T-cell (primary cell): Measurements from ENCODE around the gene MCF2L. TPM values are rescaled to one million over a fixed set of nuclear protein-coding genes. Genes with fewer than 3 reads are reported as not detected.

Experiments
- ATAC-seq, 4 experiments: fragments of 200-7000 bp in 3 of 4; fragments of 150-1000 bp in 1 of 4; cut with Tn5 transposase; replicated peaks in 1 of 4; 1 replicate in 3 of 4; 2 replicates in 1 of 4; pipeline ENCODE4 v1.10.0; 2021; ENCODE audit warnings: moderate library complexity in 3 of 4, mild to moderate bottlenecking in 2 of 4, moderate number of reproducible peaks in 1 of 4
- CTCF ChIA-PET, 2 donors: fragments of 300-600 bp; sonication (Branson Sonifier 250); formaldehyde crosslinking; loops; one replicate each; lab custom pipeline; 2022; ENCODE audit warnings: antibody characterized with exemption in 2 of 2; lab: Charles Lee
- POLR2A ChIA-PET, 2 donors: fragments of 300-600 bp; sonication (Branson Sonifier 250); formaldehyde crosslinking; loops; one replicate each; lab custom pipeline; 2022; ENCODE audit warnings: antibody characterized with exemption in 2 of 2; lab: Charles Lee
- DNase-seq, 35 experiments: peaks; one replicate each; pipeline versions ENCODE4 v3.0.0 to v3.0.0-alpha.2; 2013 to 2023
- H3K27ac ChIP-seq: one replicate; pipeline ENCODE4 v1.5.1; 2013; ENCODE audit warnings: low read length
- H3K27me3 ChIP-seq, 2 experiments: replicated peaks in 1 of 2; 1 replicate in 1 of 2; 2 replicates in 1 of 2; pipeline versions ENCODE4 v1.6.1 to v1.7.0; 2013; ENCODE audit warnings: low read length in 1 of 2, mixed read lengths in 1 of 2; ENCODE audit not compliant: control insufficient read depth in 2 of 2, insufficient read depth in 2 of 2; ENCODE audit errors: extremely low read depth in 1 of 2
- H3K36me3 ChIP-seq, 2 donors: 1 replicate in 1 of 2; 2 replicates in 1 of 2; pipeline versions ENCODE4 v1.6.1 to v1.7.0; 2013; ENCODE audit warnings: low read length in 1 of 2; ENCODE audit not compliant: control insufficient read depth in 2 of 2, insufficient read depth in 1 of 2; ENCODE audit errors: extremely low read depth in 1 of 2
- H3K4me1 ChIP-seq, 2 experiments: 1 replicate in 1 of 2; 2 replicates in 1 of 2; pipeline versions ENCODE4 v1.6.1 to v1.7.0; 2013; ENCODE audit warnings: low read length in 2 of 2, mixed read lengths in 1 of 2; ENCODE audit not compliant: insufficient read depth in 2 of 2, control insufficient read depth in 1 of 2; ENCODE audit errors: extremely low read depth in 1 of 2
- H3K4me3 ChIP-seq, 2 donors: 1 replicate in 1 of 2; 2 replicates in 1 of 2; pipeline versions ENCODE4 v1.5.1 to v1.7.0; 2013; ENCODE audit warnings: mild to moderate bottlenecking in 2 of 2, low read length in 1 of 2, moderate library complexity in 1 of 2; ENCODE audit not compliant: control insufficient read depth in 1 of 2; ENCODE audit errors: extremely low read depth in 1 of 2
- H3K9me3 ChIP-seq: 2 replicates; pipeline ENCODE4 v1.7.0; 2013
- H3K27ac Mint-ChIP-seq, 2 donors: one replicate each; pipeline ENCODE4 v1.8.0; 2020 to 2021; ENCODE audit warnings: mild to moderate bottlenecking in 2 of 2, mixed read lengths in 2 of 2
- H3K27me3 Mint-ChIP-seq, 2 donors: one replicate each; pipeline ENCODE4 v1.8.0; 2021 to 2022; ENCODE audit warnings: mixed read lengths in 2 of 2
- H3K36me3 Mint-ChIP-seq: one replicate; pipeline ENCODE4 v1.8.0; 2021; ENCODE audit warnings: mixed read lengths
- H3K4me1 Mint-ChIP-seq, 3 donors: one replicate each; pipeline ENCODE4 v1.8.0; 2020 to 2022; ENCODE audit warnings: mixed read lengths in 3 of 3, mild to moderate bottlenecking in 1 of 3
- H3K4me3 Mint-ChIP-seq, 3 donors: one replicate each; pipeline ENCODE4 v1.8.0; 2020 to 2022; ENCODE audit warnings: mild to moderate bottlenecking in 3 of 3, mixed read lengths in 3 of 3, moderate library complexity in 3 of 3
- H3K9me3 Mint-ChIP-seq, 3 donors: one replicate each; pipeline ENCODE4 v1.8.0; 2020 to 2022; ENCODE audit warnings: mixed read lengths in 3 of 3
- WGBS: methylation state at CpG from one replicate; pipeline ENCODE4 v1.1.5; 2013; ENCODE audit warnings: missing lambda C conversion rate; ENCODE audit not compliant: insufficient coverage; 5-methylcytosine and 5-hydroxymethylcytosine counted together
- total RNA-seq, 35 experiments: library from RNA in 6 of 35; stranded (reverse) in 6 of 35; fragments of 120-200 nt in 1 of 35; gene quantifications; one replicate each; pipeline versions ENCODE4 v1.2.1 to v1.2.4 and lab custom pipeline; 2013 to 2026

Gene MCF2L
- total RNA-seq, 5 donors from 2014 or later (not counting 1 experiment from before 2014, with no cell fraction given): 18.2 to 30.0 (median 24.7) TPM

GRCh38 chr13:112971288-112971643 is 2.3 kb downstream of the MCF2L start:
- CTCF ChIA-PET: no interaction called here
- Histone ChIP-seq H3K4me3 (no peak overlapping the region), H3K27ac (no peak overlapping the region), H3K4me1 (peaks cover 9 to 25% of the 10 kb centered on the region in 2 experiments), H3K9me3 (no peaks in the 10 kb centered on the region), H3K27me3 (peaks cover 0 to 8% of the 10 kb centered on the region in 2 experiments), H3K36me3 (peaks cover 0 to 2% of the 10 kb centered on the region in 2 donors)
- ATAC-seq: no peak
- WGBS: 94% methylated on average over 6 of the region's 6 CpGs
- H3K4me1 Mint-ChIP-seq: peaks cover 29 to 39% (median 36%) of the 10 kb centered on the region in 3 donors
- POLR2A ChIA-PET: interaction anchor here in 1 of 2 donors (0.6 kb wide), 1 partner anchor 226 kb away, joined by 3 read pairs; no protein-coding TSS in a partner anchor
- H3K36me3 Mint-ChIP-seq: peaks cover 4% of the 10 kb centered on the region
- no peaks in the 10 kb centered on the region for H3K9me3 Mint-ChIP-seq
- no peak overlapping the region for H3K4me3 Mint-ChIP-seq
- H3K27ac Mint-ChIP-seq: no peak overlapping the region
- no peak for DNase-seq
- H3K27me3 Mint-ChIP-seq: no peaks in the 10 kb centered on the region

GRCh38 chr13:112972258-112972657 is 3.2 kb downstream of the MCF2L start:
- Histone ChIP-seq H3K27ac (no peak overlapping the region), H3K4me1 (peaks cover 9 to 25% of the 10 kb centered on the region in 2 experiments), H3K9me3 (no peaks in the 10 kb centered on the region), H3K4me3 (no peak overlapping the region), H3K27me3 (peaks cover 0 to 8% of the 10 kb centered on the region in 2 experiments), H3K36me3 (peaks cover 0 to 2% of the 10 kb centered on the region in 2 donors)
- Mint-ChIP-seq H3K4me3 (no peak overlapping the region), H3K9me3 (no peaks in the 10 kb centered on the region), H3K36me3 (peaks cover 9% of the 10 kb centered on the region), H3K27me3 (no peaks in the 10 kb centered on the region), H3K27ac (no peak overlapping the region), H3K4me1 (peaks cover 29 to 35% (median 34%) of the 10 kb centered on the region in 3 donors)
- ChIA-PET CTCF (no interaction called here), POLR2A (no interaction called here)
- DNase-seq: no peak
- no peak for ATAC-seq
- WGBS: 76% methylated on average over 1 of the region's 1 CpG

- H3K4me1 ChIP-seq: peaks cover 9 to 22% of the 10 kb centered on the region in 2 experiments
- ChIA-PET CTCF (no interaction called here), POLR2A (no interaction called here)
- 89% methylated on average over 18 of the region's 19 CpGs for WGBS
- no peak overlapping the region for H3K27ac ChIP-seq
- Mint-ChIP-seq H3K4me3 (no peak overlapping the region), H3K4me1 (peaks cover 27 to 30% (median 30%) of the 10 kb centered on the region in 3 donors), H3K27ac (no peak overlapping the region), H3K27me3 (no peaks in the 10 kb centered on the region), H3K36me3 (peaks cover 13% of the 10 kb centered on the region), H3K9me3 (no peaks in the 10 kb centered on the region)
- H3K27me3 ChIP-seq: peaks cover 0 to 8% of the 10 kb centered on the region in 2 experiments
- H3K36me3 ChIP-seq: peaks cover 0 to 2% of the 10 kb centered on the region in 2 donors
- H3K4me3 ChIP-seq: no peak overlapping the region
- DNase-seq (no peak), ATAC-seq (no peak)
- H3K9me3 ChIP-seq: no peaks in the 10 kb centered on the region
Observed at GRCh38 chr13:112972867-112973576, 4.0 kb downstream of the MCF2L start.

GRCh38 chr13:112973577-112973951 is 4.5 kb downstream of the MCF2L start:
- Histone ChIP-seq H3K4me1 (peaks cover 9 to 18% of the 10 kb centered on the region in 2 experiments), H3K9me3 (no peaks in the 10 kb centered on the region), H3K27me3 (peaks cover 0 to 8% of the 10 kb centered on the region in 2 experiments), H3K36me3 (peaks cover 0 to 2% of the 10 kb centered on the region in 2 donors), H3K4me3 (no peak overlapping the region), H3K27ac (no peak overlapping the region)
- H3K4me3 Mint-ChIP-seq: no peak overlapping the region
- no peak for ATAC-seq
- POLR2A ChIA-PET: no interaction called here
- no peaks in the 10 kb centered on the region for H3K27me3 Mint-ChIP-seq
- peaks cover 13% of the 10 kb centered on the region for H3K36me3 Mint-ChIP-seq
- no peaks in the 10 kb centered on the region for H3K9me3 Mint-ChIP-seq
- CTCF ChIA-PET: interaction anchor here in 1 of 2 donors (0.6 kb wide), 1 partner anchor 251 kb away, joined by 5 read pairs; no protein-coding TSS in a partner anchor
- 93% methylated on average over 17 of the region's 18 CpGs for WGBS
- peaks cover 25 to 28% (median 27%) of the 10 kb centered on the region in 3 donors for H3K4me1 Mint-ChIP-seq
- DNase-seq: no peak
- H3K27ac Mint-ChIP-seq: no peak overlapping the region

GRCh38 chr13:112974125-112974524 is 5.1 kb downstream of the MCF2L start:
- H3K4me1 Mint-ChIP-seq: peaks cover 25 to 29% (median 27%) of the 10 kb centered on the region in 3 donors

GRCh38 chr13:112974671-112975070 is 5.7 kb downstream of the MCF2L start:
- H3K27ac ChIP-seq: no peak overlapping the region
- H3K27ac Mint-ChIP-seq: no peak overlapping the region
- no peaks in the 10 kb centered on the region for H3K9me3 Mint-ChIP-seq
- ATAC-seq (no peak), DNase-seq (no peak)
- CTCF ChIA-PET: no interaction called here
- H3K9me3 ChIP-seq: no peaks in the 10 kb centered on the region
- peaks cover 0 to 2% of the 10 kb centered on the region in 2 donors for H3K36me3 ChIP-seq
- H3K4me3 Mint-ChIP-seq: no peak overlapping the region
- H3K27me3 Mint-ChIP-seq: no peaks in the 10 kb centered on the region
- peaks cover 20 to 24% (median 21%) of the 10 kb centered on the region in 3 donors for H3K4me1 Mint-ChIP-seq
- WGBS: 100% methylated on average over 1 of the region's 13 CpGs
- peaks cover 16% of the 10 kb centered on the region for H3K36me3 Mint-ChIP-seq
- peaks cover 0 to 9% of the 10 kb centered on the region in 2 experiments for H3K27me3 ChIP-seq
- POLR2A ChIA-PET: no interaction called here
- H3K4me1 ChIP-seq: peaks cover 8 to 10% of the 10 kb centered on the region in 2 experiments
- no peak overlapping the region for H3K4me3 ChIP-seq

More at GRCh38 chr13:112974125-112974524, 5.1 kb downstream of the MCF2L start:
- POLR2A ChIA-PET: no interaction called here
- DNase-seq: no peak
- H3K4me3 Mint-ChIP-seq: no peak overlapping the region
- WGBS: 94% methylated on average over 5 of the region's 8 CpGs
- CTCF ChIA-PET: interaction anchor here in 1 of 2 donors (0.6 kb wide), 1 partner anchor 251 kb away, joined by 5 read pairs; no protein-coding TSS in a partner anchor
- no peak for ATAC-seq
- peaks cover 0 to 2% of the 10 kb centered on the region in 2 donors for H3K36me3 ChIP-seq
- no peak overlapping the region for H3K4me3 ChIP-seq
- no peaks in the 10 kb centered on the region for H3K27me3 Mint-ChIP-seq
- H3K9me3 Mint-ChIP-seq: no peaks in the 10 kb centered on the region
- H3K9me3 ChIP-seq: no peaks in the 10 kb centered on the region
- no peak overlapping the region for H3K27ac ChIP-seq
- H3K27ac Mint-ChIP-seq: no peak overlapping the region
- H3K27me3 ChIP-seq: peaks cover 0 to 8% of the 10 kb centered on the region in 2 experiments
- peaks cover 9 to 15% of the 10 kb centered on the region in 2 experiments for H3K4me1 ChIP-seq
- H3K36me3 Mint-ChIP-seq: peaks cover 16% of the 10 kb centered on the region
